ENCODE measurements around the gene SPATA19.

DNA sequence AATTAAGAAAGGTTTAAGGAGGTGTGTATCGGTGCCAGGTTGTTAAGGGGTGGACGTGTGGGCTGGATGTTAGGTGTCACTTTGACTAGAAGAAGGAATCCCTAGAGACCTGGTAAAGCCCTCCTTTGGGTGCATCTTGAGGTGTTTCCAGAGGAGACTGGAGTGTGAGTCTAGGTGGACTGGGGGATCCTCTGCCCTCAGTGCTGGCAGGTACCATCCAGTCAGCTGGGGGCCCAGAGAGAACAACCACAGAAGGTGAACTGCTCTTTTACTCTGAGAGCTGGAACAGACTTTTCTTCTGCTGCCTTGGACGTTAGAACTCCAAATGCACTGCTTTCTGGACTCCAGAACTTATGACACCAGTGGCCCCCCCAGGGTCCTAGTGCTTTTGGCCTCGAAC is 44.0 kb downstream of the SPATA19 start:
- TF ChIP-seq, protein P1, sequence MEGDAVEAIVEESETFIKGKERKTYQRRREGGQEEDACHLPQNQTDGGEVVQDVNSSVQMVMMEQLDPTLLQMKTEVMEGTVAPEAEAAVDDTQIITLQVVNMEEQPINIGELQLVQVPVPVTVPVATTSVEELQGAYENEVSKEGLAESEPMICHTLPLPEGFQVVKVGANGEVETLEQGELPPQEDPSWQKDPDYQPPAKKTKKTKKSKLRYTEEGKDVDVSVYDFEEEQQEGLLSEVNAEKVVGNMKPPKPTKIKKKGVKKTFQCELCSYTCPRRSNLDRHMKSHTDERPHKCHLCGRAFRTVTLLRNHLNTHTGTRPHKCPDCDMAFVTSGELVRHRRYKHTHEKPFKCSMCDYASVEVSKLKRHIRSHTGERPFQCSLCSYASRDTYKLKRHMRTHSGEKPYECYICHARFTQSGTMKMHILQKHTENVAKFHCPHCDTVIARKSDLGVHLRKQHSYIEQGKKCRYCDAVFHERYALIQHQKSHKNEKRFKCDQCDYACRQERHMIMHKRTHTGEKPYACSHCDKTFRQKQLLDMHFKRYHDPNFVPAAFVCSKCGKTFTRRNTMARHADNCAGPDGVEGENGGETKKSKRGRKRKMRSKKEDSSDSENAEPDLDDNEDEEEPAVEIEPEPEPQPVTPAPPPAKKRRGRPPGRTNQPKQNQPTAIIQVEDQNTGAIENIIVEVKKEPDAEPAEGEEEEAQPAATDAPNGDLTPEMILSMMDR (conservative IDR thresholded peaks at IDR 0.05; ENCODE audit: low read length) = no peak
- no peak for TF ChIP-seq EZH2phosphoT487 (IDR thresholded peaks at IDR 0.05; ENCODE audit: borderline replicate concordance)
